Endothelial cell of umbilical vein (primary cell): ENCODE results near the gene RPL12. TPM values are rescaled to one million over a fixed set of nuclear protein-coding genes. Genes with fewer than 3 reads are reported as not detected.

Source experiments
- BruUV-seq: library from RNA; stranded (reverse); fragments of 400-500 nt; replicated peaks from 2 replicates; lab custom pipeline; 2021; lab: Mats Ljungman, UMichigan
- CTCF ChIA-PET: fragments of 300-600, 350-600 bp; sonication (Branson Sonifier 250); formaldehyde crosslinking; loops from one replicate; lab custom pipeline; 2021; ENCODE audit warnings: antibody characterized with exemption, inconsistent platforms; lab: Charles Lee
- POLR2A ChIA-PET: fragments of 300-600, 350-600 bp; sonication (Branson Sonifier 250); formaldehyde crosslinking; loops from one replicate; lab custom pipeline; 2021; ENCODE audit warnings: antibody characterized with exemption, inconsistent platforms; lab: Charles Lee
- DNase-seq: peaks from one replicate; pipeline ENCODE4 v3.0.0-alpha.2; 2011; ENCODE audit warnings: low read depth, low spot score
- FAIRE-seq: peaks from 2 replicates; lab custom pipeline; 2011; peaks lifted over from hg19 to GRCh38; lab: Jason Lieb, UNC
- H2AFZ ChIP-seq: 2 replicates; pipeline ENCODE4 v1.6.0; 2012; ENCODE audit warnings: low read depth, low read length, control low read depth, inconsistent platforms
- H3K27ac ChIP-seq: 2 replicates; pipeline ENCODE4 v1.5.1; 2011; ENCODE audit warnings: low read depth, mild to moderate bottlenecking, control low read depth, low read length, moderate library complexity; ENCODE audit not compliant: insufficient read depth
- H3K27me3 ChIP-seq, 2 experiments: 2 replicates each; pipeline versions ENCODE4 v1.6.0 to v1.6.1; 2011; ENCODE audit warnings: low read length in 2 of 2, mixed read lengths in 1 of 2; ENCODE audit not compliant: control insufficient read depth in 2 of 2, insufficient read depth in 2 of 2
- H3K36me3 ChIP-seq, 2 experiments: 2 replicates in 1 of 2; 3 replicates in 1 of 2; pipeline ENCODE4 v1.5.1; 2011; ENCODE audit warnings: low read length in 2 of 2, mild to moderate bottlenecking in 1 of 2, moderate library complexity in 1 of 2; ENCODE audit not compliant: control insufficient read depth in 2 of 2, insufficient read depth in 2 of 2; ENCODE audit errors: extremely low read depth in 1 of 2
- H3K4me1 ChIP-seq: 3 replicates; pipeline ENCODE4 v1.5.1; 2011; ENCODE audit warnings: mild to moderate bottlenecking, low read length; ENCODE audit not compliant: control insufficient read depth, insufficient read depth; ENCODE audit errors: extremely low read depth
- H3K4me2 ChIP-seq: 2 replicates; pipeline ENCODE4 v1.6.1; 2011; ENCODE audit warnings: low read length, control low read depth, mixed read lengths; ENCODE audit not compliant: insufficient read depth
- H3K4me3 ChIP-seq, 3 experiments: fragments of 200-600 bp in 1 of 3; sonication (generic), shearing (Covaris generic) in 1 of 3; replicated peaks in 1 of 3; 2 replicates each; pipeline ENCODE4 v1.5.1; 2011 to 2016; ENCODE audit warnings: control low read depth in 3 of 3, low read length in 3 of 3, mild to moderate bottlenecking in 2 of 3, inconsistent platforms in 1 of 3, low read depth in 1 of 3, moderate library complexity in 1 of 3; ENCODE audit not compliant: insufficient read depth in 1 of 3
- H3K79me2 ChIP-seq: 2 replicates; pipeline ENCODE4 v1.6.0; 2012; ENCODE audit warnings: low read length, inconsistent platforms; ENCODE audit not compliant: control insufficient read depth, insufficient read depth
- H3K9ac ChIP-seq: replicated peaks from 2 replicates; pipeline ENCODE3; 2011; ENCODE audit warnings: low read length, control low read depth; ENCODE audit not compliant: insufficient read depth; ENCODE audit errors: extremely low read depth
- H3K9me1 ChIP-seq: replicated peaks from 3 replicates; pipeline ENCODE4 v1.6.0; 2011; ENCODE audit warnings: mild to moderate bottlenecking, low read length; ENCODE audit not compliant: control insufficient read depth, insufficient read depth; ENCODE audit errors: extremely low read depth
- H3K9me3 ChIP-seq: replicated peaks from 2 replicates; pipeline ENCODE4 v1.5.1; 2012; ENCODE audit warnings: low read length, inconsistent platforms; ENCODE audit not compliant: control insufficient read depth, insufficient read depth
- H4K20me1 ChIP-seq: replicated peaks from 2 replicates; pipeline ENCODE3; 2011; ENCODE audit warnings: mild to moderate bottlenecking, low read length; ENCODE audit not compliant: control insufficient read depth, insufficient read depth; ENCODE audit errors: extremely low read depth
- EZH2 ChIP-seq: IDR thresholded peaks from 2 replicates; pipeline ENCODE4 v1.6.1; 2012; ENCODE audit warnings: borderline replicate concordance, low read depth, mild to moderate bottlenecking, moderate library complexity, low read length, inconsistent platforms; ENCODE audit not compliant: severe bottlenecking
- FOS ChIP-seq: IDR thresholded peaks from 2 replicates; pipeline ENCODE4 v1.6.1; 2011; ENCODE audit warnings: mild to moderate bottlenecking, low read length, moderate library complexity, borderline replicate concordance; ENCODE audit not compliant: insufficient read depth
- GATA2 ChIP-seq: IDR thresholded peaks from 2 replicates; pipeline ENCODE4 v1.7.0; 2011; ENCODE audit warnings: low read depth, mild to moderate bottlenecking, moderate library complexity, mixed read lengths, low read length; ENCODE audit not compliant: insufficient read length, insufficient read depth
- JUN ChIP-seq: IDR thresholded peaks from 2 replicates; pipeline ENCODE4 v1.6.1; 2011; ENCODE audit warnings: borderline replicate concordance, low read depth; ENCODE audit not compliant: insufficient read length, insufficient read depth
- MYC ChIP-seq: IDR thresholded peaks from one replicate; pipeline ENCODE4 v1.6.1; 2011; ENCODE audit warnings: mild to moderate bottlenecking, low read depth, low read length
- POLR2A ChIP-seq: IDR thresholded peaks from 2 replicates; pipeline ENCODE4 v1.6.1; 2012; ENCODE audit warnings: low read depth, mild to moderate bottlenecking, control low read depth, low read length
- POLR2AphosphoS5 ChIP-seq: IDR thresholded peaks from 2 replicates; pipeline ENCODE4 v1.6.1; 2012; ENCODE audit warnings: low read depth, mild to moderate bottlenecking, control low read depth, low read length, moderate library complexity; ENCODE audit not compliant: insufficient read depth
- dilution Hi-C: fragments of 300-500 bp; cut with MboI; formaldehyde crosslinking; loops from one replicate; pipeline ENCODE4 v1.15.0; 2019; ENCODE audit warnings: low sequenced_read_pairs; ENCODE audit not compliant: extremely low pct_ligation_motif_present
- intact Hi-C: fragments of 100-400 bp; cut with micrococcal nuclease; formaldehyde crosslinking; loops from one replicate; pipeline ENCODE4 v1.10.0; 2022
- polyA plus RNA-seq, 4 experiments: library from polyadenylated mRNA; depleted of rRNA in 3 of 4; stranded (reverse) in 3 of 4; unstranded in 1 of 4; fragments of >200 nt; gene quantifications; 2 replicates each; pipeline versions ENCODE4 v1.2.1 to v1.2.3, GENCODE V29; 2011 to 2012; ENCODE audit warnings: missing spikeins in 1 of 4
- total RNA-seq: library from RNA; stranded (reverse); gene quantifications from 2 replicates; pipeline ENCODE4 v1.2.3, GENCODE V29; 2021
- TF ChIP-seq, protein P1 (sequence below): IDR thresholded peaks from 2 replicates; pipeline ENCODE4 v1.6.1; 2011; ENCODE audit not compliant: insufficient read depth, insufficient read length
- TF ChIP-seq, protein P2 (sequence below), 2 donors: IDR thresholded peaks; 1 replicate in 1 of 2; 2 replicates in 1 of 2; pipeline ENCODE4 v1.5.1; 2011; ENCODE audit warnings: low read length in 2 of 2, mild to moderate bottlenecking in 2 of 2, moderate library complexity in 2 of 2, control low read depth in 1 of 2, inconsistent platforms in 1 of 2, low read depth in 1 of 2; ENCODE audit not compliant: insufficient read depth in 1 of 2; ENCODE audit errors: extremely low read depth in 1 of 2

Gene RPL12
- total and polyA plus RNA-seq, 2 donors (not counting 3 experiments of a cell fraction or from before 2014, with no cell fraction given), result 1,231 to 3,007 TPM

DNA sequence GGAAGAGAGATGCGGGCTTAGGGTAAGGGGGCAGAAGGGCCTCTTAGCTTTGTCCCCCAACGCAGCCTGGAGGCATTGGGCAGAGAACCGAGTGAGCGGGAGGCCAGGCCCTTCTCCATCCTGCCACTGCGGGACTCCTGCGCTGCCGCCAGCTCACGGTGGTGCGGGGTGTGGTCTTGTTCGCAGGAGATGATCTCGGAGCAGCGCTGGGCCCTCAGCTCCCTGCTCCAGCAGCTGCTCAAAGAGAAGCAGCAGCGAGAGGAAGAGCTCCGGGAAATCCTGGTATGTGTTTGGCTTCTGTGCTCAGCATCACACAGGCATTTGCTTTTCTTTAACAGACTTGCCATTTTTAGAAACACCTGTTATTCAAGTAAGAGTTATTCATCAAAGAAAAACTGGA, 41.4 kb upstream of the RPL12 start:
- CTCF ChIA-PET, result no interaction called here

More for the DNA sequence above, 41.4 kb upstream of the RPL12 start:
- dilution Hi-C loops (no loop called here), intact Hi-C loops (no loop called here)
- FAIRE-seq (no peak), DNase-seq (no peak)
- no peak overlapping the region for H3K4me2 ChIP-seq
- no peak overlapping the region for H3K27ac ChIP-seq
- BruUV-seq, result no TSS peak
- no peaks in the 10 kb centered on the region for H3K9me3 ChIP-seq
- no peaks in the 10 kb centered on the region for H4K20me1 ChIP-seq
- H3K36me3 ChIP-seq, result peaks cover 4 to 31% of the 10 kb centered on the region in 2 experiments
- POLR2A ChIA-PET, result no interaction called here
- H2AFZ ChIP-seq, result no peak overlapping the region
- H3K4me3 ChIP-seq, result no peak overlapping the region
- no peaks in the 10 kb centered on the region for H3K79me2 ChIP-seq
- no peaks in the 10 kb centered on the region for H3K27me3 ChIP-seq
- TF ChIP-seq GATA2 (no peak), POLR2A (no peak), JUN (no peak), MYC (no peak), EZH2 (no peak), POLR2AphosphoS5 (no peak), FOS (no peak)
- TF ChIP-seq, protein P1, sequence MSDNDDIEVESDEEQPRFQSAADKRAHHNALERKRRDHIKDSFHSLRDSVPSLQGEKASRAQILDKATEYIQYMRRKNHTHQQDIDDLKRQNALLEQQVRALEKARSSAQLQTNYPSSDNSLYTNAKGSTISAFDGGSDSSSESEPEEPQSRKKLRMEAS, result no peak
- TF ChIP-seq, protein P2, sequence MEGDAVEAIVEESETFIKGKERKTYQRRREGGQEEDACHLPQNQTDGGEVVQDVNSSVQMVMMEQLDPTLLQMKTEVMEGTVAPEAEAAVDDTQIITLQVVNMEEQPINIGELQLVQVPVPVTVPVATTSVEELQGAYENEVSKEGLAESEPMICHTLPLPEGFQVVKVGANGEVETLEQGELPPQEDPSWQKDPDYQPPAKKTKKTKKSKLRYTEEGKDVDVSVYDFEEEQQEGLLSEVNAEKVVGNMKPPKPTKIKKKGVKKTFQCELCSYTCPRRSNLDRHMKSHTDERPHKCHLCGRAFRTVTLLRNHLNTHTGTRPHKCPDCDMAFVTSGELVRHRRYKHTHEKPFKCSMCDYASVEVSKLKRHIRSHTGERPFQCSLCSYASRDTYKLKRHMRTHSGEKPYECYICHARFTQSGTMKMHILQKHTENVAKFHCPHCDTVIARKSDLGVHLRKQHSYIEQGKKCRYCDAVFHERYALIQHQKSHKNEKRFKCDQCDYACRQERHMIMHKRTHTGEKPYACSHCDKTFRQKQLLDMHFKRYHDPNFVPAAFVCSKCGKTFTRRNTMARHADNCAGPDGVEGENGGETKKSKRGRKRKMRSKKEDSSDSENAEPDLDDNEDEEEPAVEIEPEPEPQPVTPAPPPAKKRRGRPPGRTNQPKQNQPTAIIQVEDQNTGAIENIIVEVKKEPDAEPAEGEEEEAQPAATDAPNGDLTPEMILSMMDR (IDR thresholded peaks at IDR 0.05; ENCODE audit: extremely low read depth in 1 of 2, insufficient read depth in 1 of 2, low read depth in 1 of 2, low read length in 2 of 2), result no peak
- H3K9me1 ChIP-seq, result no peaks in the 10 kb centered on the region
- H3K9ac ChIP-seq, result no peak overlapping the region
- peaks cover 4% of the 10 kb centered on the region for H3K4me1 ChIP-seq
